NCI-H2196 (cell line): ENCODE measurements around the gene NDUFC2.
A peak's percentile ranks its signal among the peaks of the same experiment; 100 is the strongest.
"Not testable (repeated sequence)": the region's sequence is repeated elsewhere in the genome, so short reads cannot be mapped to it uniquely, and the experiment has no call there.

ENCODE experiments used
- DNase-seq: peaks from one replicate; lab custom pipeline; 2025; ENCODE audit not compliant: unreplicated experiment; lab: John Stamatoyannopoulos, UW

Gene NDUFC2

DNA sequence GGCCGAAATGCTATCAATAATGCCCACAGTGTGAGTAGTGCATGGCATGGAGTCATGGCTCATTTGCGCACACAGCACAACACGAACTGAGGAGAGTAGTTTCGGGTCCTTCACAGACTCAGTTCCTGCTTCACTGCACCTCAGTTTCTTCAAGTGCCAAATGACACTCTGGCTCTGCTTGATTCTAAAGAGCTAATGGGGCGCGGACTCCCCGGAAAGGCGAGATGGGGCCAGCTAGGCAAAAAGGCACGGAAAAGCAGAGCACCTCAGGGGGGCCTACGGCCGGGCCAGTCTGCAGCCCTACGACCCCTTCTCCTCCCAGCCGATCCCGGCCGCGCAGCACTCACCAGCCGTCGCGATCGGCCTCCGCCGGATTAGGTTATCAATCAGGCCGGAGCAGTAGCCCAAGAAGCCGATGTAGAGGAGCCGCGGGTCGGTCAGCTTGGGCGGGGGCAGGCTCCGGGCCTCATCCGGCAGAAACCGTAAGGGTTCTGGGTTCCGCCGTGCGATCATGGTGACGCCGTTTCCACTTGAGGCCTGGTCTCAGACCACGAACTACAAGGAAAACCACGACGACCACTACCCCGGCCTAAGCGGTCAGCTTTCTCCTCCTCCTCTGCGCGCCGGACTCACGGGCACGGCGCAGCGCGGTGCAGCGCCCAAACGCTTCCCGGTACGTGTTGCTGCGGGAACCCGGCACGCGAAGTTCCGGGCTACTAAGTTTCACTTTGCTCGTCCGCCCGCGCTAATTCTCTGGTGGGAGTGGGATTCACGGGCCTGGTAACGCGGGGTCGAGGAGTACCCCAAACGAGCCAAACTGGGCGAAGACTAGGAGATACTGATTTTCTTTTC lies at the start of gene NDUFC2:
Gene NDUFC2, minus strand, starts transcription at position 631 of the 852 bp plus-strand sequence. Its CDS starts 118 bp downstream, at position 513.
- peak; percentile 78 for DNase-seq

DNA sequence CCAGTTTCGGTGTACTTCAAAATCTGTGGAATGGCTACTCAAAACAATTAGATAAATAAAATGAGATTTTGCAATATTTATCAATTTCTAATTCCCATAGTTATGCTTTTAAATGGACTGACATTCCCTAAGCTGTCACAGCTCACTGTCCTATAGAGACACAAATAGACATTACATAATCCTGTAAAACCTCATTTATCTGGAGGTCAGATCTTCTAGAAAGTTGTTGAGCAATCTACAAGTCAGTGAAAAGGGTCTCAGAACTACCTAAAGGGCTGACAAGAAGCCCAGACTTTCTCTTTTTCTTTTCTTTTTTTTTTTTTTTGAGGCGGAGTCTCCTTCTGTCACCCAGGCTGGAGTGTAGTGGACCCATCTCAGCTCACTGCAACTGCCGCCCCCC lies 47.7 kb upstream of the NDUFC2 start:
- no peak for DNase-seq

DNA sequence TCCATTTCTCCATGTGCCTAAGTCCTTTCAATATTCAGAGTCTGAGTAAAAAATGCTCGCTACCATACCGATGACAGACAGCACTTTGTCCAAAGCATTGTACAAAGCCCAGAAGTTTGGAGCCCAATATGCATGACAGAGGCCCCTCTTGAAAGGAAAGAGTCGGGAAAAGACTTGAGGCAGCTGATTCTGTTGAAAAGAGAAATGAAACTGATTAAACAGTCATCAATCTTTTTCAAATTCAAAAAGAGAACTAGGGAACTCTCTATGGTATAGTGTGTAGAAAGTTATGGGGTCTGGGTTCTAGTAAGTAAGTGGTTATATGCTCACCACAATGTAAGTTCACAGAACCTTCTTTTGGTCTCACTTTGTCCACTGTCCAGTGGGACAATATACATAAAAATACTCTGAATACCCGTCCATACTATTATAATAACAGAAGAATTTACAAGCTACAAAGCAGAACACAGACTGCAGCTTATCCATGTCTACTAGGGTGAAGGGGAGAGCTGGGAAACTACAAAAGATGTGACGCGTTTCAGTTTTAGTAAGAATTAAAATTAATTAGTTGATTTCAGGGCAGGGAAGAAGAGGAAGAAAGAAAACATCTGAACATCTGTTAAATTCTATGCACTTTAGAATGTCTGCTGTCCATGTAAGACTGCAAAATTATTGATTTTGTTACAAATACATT lies 33.1 kb upstream of the NDUFC2 start:
- no peak for DNase-seq

DNA sequence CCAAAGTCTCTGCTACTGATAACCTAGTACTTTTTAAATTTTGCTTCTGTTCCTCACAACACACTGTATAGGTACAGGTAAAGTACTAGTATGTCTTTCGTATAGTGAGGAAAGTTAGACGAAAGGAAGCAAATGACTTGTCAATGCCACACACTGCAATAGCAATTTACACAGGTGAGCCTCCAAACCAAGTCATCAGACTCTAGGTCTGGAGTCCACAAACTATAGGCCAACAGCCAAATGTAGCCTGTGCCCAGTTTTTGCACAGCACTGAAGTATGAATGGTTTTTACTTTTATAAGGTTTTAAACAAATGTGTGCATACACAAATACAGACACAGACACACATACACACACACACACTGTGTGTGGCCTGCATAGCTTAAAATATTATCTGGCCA lies 31.6 kb upstream of the NDUFC2 start:
- no peak for DNase-seq

DNA sequence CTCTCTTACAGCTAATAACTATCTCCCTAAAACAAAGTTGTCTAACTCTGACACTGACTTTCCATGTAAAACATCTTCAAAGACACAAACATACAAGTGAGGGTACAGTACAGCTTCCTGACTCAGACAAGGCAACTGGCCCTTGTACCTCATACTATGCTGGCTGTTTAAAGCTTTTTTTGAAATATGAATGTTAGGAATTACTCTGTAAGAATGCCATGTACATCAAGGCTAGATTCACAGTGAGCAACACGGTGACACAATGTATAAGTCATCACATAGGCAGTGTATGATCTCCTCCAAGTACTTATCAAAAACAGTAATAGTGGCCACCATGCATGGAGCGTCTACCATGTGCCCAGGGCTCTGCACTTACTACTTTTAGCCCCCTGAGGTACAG lies 31.2 kb upstream of the NDUFC2 start:
- DNase-seq, result no peak

DNA sequence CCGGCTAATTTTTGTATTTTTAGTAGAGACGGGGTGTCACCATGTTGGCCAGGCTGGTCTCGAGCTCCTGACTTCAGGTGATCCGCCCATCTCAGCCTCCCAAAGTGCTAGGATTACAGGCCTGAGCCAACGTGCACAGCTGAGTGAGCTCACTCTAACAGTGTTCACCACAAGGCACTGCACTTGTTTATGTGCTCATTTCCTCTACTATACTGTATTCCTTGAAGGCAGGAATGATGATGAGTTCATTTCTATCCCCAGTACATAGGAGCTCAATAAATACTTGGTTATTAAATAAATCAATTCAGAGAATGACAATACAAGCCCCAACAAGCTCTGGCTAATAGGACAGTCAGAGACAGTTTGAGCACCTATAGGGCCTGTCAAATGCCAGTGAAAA lies 30.7 kb upstream of the NDUFC2 start:
- DNase-seq, result no peak

DNA sequence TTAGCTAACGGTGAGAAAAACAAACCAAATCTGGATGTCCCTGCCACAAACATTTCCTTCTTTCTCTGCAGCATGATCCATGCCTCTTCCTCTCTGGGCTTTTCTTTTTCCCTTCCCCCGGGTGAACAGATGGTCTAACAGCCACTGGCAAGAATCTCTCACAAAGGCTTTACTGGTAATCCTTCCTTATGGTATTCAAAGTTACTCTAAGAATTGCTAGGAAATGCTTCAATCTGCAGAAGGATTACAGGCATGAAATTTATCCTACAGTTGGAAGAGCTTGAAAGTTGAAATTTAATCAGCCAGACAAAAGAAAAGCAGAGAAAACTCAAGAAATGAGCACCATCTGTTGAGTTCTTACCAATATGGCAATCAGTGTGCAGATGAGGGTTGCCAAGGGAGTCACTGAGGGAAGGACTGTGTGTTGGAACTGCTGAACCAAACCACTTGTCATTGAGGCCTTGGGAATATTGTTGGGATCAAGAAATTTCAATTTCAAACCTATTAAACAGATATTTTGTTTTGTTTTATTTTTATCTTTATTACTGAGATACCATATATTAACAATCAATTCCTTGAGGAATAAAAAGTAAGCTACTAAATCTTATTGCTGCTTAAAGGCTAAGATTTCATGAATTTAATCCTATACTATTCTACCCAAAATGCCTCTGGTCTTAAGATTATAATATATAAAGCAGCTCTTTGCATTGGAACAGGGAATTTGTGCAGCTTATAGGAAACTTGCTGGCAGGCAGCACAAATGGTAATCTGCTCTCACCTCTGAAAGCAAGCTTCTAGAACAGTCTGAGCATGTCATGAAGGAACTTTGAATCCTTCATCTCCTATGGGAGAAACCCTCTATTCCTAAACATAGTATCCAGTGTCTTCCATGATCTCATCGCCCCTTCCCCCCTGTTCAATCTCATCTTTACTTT lies 29.7 kb upstream of the NDUFC2 start:
- no peak for DNase-seq

DNA sequence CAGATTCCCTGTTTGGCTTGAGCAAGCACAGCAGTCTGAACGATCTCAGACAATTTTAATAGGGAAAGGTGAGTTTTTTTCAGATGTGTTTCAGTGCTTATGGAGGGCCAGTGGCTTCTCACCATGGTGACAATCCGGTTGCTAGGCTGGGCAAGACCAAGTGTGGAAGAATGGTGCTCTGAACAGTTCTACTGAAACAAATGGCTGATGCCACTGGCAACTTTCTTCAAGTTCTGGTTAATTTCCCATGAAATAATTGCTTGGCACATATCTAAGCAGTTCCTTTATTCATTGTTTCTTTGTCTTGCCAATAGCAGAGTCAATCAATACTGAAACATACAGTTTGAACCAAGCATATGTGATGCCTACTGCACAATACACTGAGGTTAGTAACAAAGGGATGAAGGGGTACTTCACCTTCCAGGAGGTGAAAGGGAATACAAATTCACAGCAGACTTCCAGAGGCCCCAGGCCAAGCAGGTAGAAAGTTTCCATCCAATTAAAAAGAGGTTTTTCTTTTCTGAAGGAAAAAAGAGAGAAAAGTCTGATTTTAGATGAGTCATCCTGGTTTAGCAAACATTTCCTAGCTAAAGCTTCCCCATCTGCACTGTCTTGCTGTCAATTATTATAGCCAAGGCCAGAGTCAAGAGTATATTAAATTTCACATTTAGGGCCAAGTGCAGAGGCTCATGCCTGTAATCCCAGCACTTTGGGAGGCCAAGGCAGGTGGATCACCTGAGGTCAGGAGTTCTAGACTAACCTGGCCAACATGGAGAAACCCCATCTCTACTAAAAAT lies 21.2 kb upstream of the NDUFC2 start:
- DNase-seq, result peak; percentile 74

DNA sequence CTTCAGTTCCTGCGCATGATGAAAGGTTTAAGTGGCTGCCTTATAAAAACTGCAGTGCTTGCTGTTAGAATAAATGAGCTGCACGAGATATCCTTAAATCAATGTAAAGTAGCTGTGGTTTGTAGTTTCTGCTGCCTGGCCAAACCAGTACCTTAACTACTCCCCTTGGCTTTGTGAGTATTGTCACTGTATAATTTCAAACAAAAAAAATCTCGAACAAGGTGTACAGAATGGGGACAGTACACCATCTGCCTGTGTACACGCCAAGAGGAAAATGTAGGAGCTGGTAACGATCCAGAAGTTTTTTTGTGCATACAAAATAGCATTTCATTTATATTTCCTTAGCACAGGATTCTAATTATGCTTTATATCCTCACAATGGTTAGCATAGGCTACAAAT lies 20.6 kb upstream of the NDUFC2 start:
- DNase-seq, result peak; percentile 43

DNA sequence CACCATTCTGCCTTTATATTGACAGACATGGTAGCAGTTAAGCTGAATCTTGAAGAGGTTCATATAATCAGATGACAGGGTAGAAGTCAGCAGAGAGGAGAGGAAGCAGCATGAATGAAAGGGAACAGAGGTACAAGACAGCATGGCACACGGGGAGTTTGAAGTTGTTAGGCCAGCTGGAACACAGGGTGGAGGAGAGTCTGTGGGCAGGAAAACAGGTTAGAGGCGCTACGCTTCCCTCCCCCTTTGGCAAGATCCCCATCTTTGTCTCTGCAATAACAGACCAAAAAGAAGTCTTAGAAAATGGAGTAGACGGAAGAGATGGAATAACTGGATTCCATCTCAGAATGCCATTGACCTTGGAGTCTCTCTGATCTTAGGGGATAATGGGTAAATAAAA lies 20.0 kb upstream of the NDUFC2 start:
- no peak for DNase-seq

DNA sequence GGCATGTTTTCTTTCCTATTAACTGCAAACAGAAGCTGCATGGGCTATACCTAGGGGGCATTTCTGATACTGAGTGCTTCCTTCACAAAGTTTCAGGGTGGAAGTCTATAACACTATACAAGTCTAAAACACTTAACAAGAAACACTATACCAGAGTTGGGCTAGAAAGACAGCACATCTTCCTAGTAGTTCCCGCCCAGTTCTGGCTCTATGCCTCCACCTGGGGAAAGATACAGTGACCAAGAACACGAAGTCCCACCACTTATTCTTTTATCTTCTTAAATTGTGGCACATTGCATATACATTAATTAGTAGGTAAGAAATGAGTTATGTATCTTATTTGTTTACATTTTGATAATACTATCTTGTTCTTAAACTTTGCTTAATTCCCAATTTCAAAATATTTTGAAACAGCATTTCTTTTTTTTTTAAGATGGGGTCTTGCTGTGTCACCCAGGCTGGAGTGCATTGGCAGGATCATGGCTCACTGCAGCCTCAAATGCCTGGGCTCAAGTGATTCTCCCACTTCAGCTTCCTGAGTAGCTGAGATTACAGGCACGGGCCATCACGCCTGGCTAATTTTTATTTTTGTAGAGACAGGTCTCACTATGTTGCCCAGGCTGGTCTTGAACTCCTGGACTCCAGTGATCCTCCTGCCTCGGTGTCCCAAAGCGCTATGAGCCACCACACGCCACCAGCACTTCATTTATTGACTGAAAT lies 18.2 kb upstream of the NDUFC2 start:
- no peak for DNase-seq

DNA sequence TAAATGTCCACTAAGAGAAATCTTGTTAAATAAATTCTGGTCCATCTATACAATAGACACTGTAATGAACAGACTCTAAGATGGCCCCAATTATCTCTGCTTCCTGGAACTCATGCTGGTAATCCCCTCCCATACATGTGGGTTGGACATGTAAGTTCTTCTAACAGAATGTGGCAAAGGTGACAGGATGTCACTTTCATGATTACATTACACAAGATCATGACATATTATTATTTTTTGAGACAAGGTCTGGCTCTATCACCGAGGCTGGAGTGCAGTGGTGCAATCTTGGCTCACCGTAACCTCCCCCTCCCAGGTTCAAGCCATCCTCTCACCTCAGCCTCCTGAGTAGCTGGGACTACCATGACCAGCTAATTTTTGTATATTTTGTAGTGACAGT lies 14.6 kb upstream of the NDUFC2 start:
- no peak for DNase-seq

DNA sequence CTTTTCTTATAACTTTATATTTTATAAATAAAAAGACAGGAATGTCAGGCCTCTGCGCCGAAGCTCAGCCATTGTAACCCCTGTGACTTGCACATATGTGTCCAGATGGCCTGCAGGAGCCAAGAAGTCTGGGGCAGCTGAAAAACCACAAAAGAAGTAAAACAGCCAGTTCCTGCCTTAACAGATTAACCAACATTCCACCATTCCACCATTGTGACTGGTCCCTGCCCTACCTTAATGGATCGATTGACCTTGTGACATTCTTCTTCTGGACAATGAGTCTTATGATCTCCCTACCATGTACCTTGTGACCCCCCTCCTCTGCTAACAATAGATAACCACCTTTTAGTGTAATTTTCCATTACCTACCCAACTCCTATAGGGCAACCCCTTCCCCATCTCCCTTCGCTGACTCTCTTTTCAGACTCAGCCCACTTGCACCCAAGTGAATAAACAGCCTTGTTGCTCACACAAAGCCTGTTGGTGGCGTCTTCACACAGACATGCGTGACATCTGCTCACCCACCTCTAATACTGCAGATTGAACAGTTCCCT lies 6.9 kb upstream of the NDUFC2 start:
- not testable (repeated sequence) for DNase-seq

DNA sequence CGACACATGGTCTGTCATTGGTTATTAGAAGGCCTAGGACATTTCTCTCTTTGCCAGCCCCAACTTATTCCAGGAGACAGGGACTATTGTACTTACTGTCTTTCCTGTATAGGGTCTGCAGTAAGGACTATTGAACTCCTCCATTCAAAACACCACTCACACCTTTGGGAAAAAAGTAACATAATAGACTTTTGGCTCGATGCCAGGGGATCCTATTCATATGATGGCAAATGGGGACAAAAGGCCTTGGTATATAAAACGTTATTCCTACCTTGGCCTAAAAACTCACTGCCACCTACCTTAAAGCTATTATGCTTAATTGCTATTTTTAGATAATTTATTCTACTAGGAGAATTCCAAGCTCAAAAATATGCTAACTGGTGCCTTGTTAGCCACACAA lies 6.3 kb upstream of the NDUFC2 start:
- DNase-seq, result no peak

DNA sequence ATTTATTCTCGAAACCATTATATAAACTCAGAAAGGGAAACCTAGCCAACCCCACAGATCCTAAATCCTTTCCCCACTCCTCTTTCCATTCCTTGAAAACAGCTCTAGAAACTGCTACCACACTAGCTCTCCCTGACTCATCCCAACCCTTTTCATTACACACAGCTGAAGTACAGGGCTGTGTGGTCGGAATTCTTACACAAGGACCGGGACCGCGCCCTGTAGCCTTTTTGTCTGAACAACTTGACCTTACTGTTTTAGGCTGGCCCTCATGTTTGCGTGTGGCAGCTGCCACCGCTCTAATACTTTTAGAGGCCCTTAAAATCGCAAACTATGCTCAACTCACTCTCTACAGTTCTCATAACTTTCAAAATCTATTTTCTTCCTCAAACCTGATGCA lies 4.8 kb upstream of the NDUFC2 start:
- not testable (repeated sequence) for DNase-seq

DNA sequence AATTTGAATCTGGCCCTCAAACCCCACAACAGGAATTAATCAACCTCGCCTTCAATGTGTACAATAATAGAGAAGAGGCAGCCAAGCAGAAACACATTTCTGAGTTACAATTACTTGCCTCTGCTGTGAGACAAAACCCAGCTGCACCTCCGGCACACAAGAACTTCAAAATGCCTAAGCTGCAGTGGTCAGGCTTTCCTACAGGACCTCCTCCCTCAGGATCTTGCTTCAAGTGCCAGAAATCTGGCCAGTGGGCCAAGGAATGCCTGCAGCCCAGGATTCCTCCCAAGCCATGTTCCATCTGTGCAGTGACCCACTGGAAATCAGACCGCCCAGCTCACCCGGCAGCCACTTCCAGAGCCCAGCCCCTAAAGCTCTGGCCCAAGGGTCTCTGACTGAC lies 3.4 kb upstream of the NDUFC2 start:
- no peak for DNase-seq

DNA sequence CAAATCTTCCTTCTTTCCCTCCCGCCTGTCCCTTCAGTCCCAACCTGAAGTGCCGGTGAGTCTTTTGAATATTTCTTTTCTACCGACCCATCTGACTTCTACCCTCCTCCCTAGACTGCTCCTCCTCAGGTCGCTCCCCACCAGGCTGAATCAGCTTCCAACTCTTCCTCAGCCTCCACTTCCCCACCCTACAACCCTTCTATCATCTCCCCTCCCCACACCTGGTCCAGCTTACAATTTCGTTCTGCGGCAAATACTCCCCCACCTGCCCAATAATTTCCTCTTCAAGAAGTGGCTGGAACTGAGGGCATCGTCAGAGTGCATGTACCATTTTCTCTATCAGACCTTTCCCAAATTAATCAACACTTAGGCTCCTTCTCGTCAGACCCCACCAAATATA lies 2.5 kb upstream of the NDUFC2 start:
- no peak for DNase-seq

DNA sequence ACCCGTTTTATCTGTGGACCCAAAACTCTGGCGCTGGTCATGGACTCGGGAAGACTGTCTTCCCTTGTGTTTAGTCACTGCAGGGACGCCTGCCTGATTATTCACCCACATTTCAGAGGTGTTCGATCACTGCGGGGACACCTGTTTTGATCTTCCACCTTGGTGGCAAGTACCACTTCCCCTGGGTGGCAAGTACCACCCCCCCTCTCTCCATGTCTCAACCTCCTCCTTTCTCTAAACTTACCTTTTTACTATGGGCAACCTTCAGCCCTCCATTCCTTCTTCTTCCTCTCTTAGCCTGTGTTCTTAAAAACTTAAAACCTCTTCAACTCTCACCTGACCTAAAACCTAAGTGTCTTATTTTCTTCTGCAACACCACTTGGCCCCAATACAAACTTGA lies 1.9 kb upstream of the NDUFC2 start:
- no peak for DNase-seq

DNA sequence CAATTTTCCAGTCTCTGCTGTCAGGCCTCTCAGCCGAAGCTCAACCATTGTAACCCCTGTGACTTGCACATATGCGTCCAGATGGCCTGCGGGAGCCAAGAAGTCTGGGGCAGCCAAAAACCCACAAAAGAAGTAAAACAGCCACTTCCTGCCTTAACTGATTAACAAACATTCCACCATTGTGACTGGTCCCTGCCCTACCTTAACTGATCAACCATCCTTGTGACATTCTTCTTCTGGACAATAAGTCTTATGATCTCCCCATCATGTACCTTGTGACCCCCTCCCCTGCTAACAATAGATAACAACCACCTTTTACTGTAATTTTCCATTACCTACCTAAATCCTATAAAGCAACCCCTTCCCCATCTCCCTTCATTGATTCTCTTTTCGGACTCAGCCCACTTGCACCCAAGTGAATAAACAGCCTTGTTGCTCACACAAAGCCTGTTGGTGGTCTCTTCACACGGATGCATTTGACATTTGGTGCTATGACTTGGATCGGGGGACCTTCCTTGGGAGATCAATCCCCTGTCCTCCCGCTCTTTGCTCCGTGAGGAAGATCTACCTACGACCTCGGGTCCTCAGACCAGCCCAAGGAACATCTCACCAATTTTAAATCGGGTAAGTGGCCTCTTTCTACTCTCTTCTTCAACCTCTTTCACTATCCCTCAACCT lies 1.3 kb upstream of the NDUFC2 start:
- no peak for DNase-seq
